Upper lobe of left lung (tissue), 6 donors: ENCODE data around the gene SHROOM4. TPM values are rescaled to one million over a fixed set of nuclear protein-coding genes. Genes with fewer than 3 reads are reported as not detected.
A peak's percentile ranks its signal among the peaks of the same experiment; 100 is the strongest.

Source experiments
- ATAC-seq, 2 donors: fragments of 200-7000 bp; cut with Tn5 transposase; one replicate each; pipeline ENCODE4 v1.9.1; 2022; ENCODE audit warnings: mild to moderate bottlenecking in 2 of 2, moderate library complexity in 2 of 2; ENCODE audit not compliant: low FRiP score in 2 of 2
- DNase-seq, 2 donors: peaks; one replicate each; pipeline ENCODE4 v3.0.0-alpha.2; 2019 to 2020
- H3K27ac ChIP-seq, 4 donors: fragments of 200-600 bp; sonication (generic); one replicate each; pipeline ENCODE4 v1.5.1; 2016 to 2019
- H3K27me3 ChIP-seq, 4 donors: fragments of 200-600 bp; sonication (generic); one replicate each; pipeline ENCODE4 v1.5.1; 2017 to 2019
- H3K36me3 ChIP-seq, 4 donors: fragments of 200-600 bp; sonication (generic); one replicate each; pipeline ENCODE4 v1.5.1; 2016 to 2019
- H3K4me1 ChIP-seq, 4 donors: fragments of 200-600 bp; sonication (generic); one replicate each; pipeline ENCODE4 v1.5.1; 2018 to 2019
- H3K4me3 ChIP-seq, 4 donors: fragments of 200-600 bp; sonication (generic); one replicate each; pipeline ENCODE4 v1.5.1; 2017 to 2019; ENCODE audit warnings: mild to moderate bottlenecking in 2 of 4, moderate library complexity in 1 of 4
- H3K9me3 ChIP-seq, 4 donors: fragments of 200-600 bp; sonication (generic); one replicate each; pipeline ENCODE4 v1.5.1; 2018 to 2019
- CTCF ChIP-seq, 6 experiments: fragments of 450-650 bp in 4 of 6; fragments of 200-600 bp in 2 of 6; sonication (generic) in 2 of 6; IDR thresholded peaks; one replicate each; pipeline ENCODE4 v1.5.1; 2016 to 2019; ENCODE audit warnings: antibody characterized with exemption in 6 of 6
- EP300 ChIP-seq, 4 donors: sonication (generic); formaldehyde crosslinking; IDR thresholded peaks; one replicate each; pipeline ENCODE4 v1.5.1; 2017; ENCODE audit warnings: antibody characterized with exemption in 4 of 4, control low read depth in 2 of 4
- POLR2A ChIP-seq, 4 donors: fragments of 450-650 bp; IDR thresholded peaks; one replicate each; pipeline ENCODE4 v1.5.1; 2016 to 2017; ENCODE audit warnings: antibody characterized with exemption in 4 of 4, mild to moderate bottlenecking in 2 of 4
- POLR2AphosphoS5 ChIP-seq, 2 donors: sonication (generic); formaldehyde crosslinking; IDR thresholded peaks; one replicate each; pipeline ENCODE4 v1.5.1; 2017; ENCODE audit warnings: antibody characterized with exemption in 2 of 2
- WGBS, 2 donors: methylation state at CpG; one replicate each; pipeline ENCODE4 v1.1.5; 2017 to 2018; 5-methylcytosine and 5-hydroxymethylcytosine counted together
- small RNA-seq, 4 donors: library from RNA; depleted of rRNA; stranded (forward); fragments of <200 nt; gene quantifications; one replicate each; pipeline ENCODE3, GENCODE V24; 2016
- total RNA-seq, 6 donors: library from RNA; depleted of rRNA in 4 of 6; stranded (reverse); fragments of >200 nt in 4 of 6; gene quantifications; one replicate each; pipeline versions ENCODE4 v1.1.0 to v1.2.1, GENCODE V29; 2016 to 2021
- donor health status: DM: no; HTN: no; CAD: no; lungs with moderate emphysema.
- donor health status: DM: no; HTN: yes; CAD: no; lungs with severe emphysema.

The SHROOM4 gene
- total RNA-seq, 6 donors from 2014 or later = 26.7 to 51.4 (median 35.3) TPM

- peak in 1 of 2 donors; percentile 29 for DNase-seq
- Histone ChIP-seq H3K9me3 (peaks cover 0 to 4% (median 0%) of the 10 kb centered on the region in 4 donors), H3K4me3 (no peak overlapping the region), H3K36me3 (no peaks in the 10 kb centered on the region), H3K4me1 (no peaks in the 10 kb centered on the region), H3K27ac (no peak overlapping the region), H3K27me3 (no peaks in the 10 kb centered on the region)
- WGBS, 2 donors = 7 to 8% methylated on average over 2 of the region's 2 CpGs
- ATAC-seq = peak in 1 of 2 donors; percentile 47
- TF ChIP-seq EP300 (IDR thresholded peaks at IDR 0.05) = no peak
- TF ChIP-seq POLR2AphosphoS5 (IDR thresholded peaks at IDR 0.05) = no peak
- no peak for TF ChIP-seq POLR2A (IDR thresholded peaks at IDR 0.05)
- TF ChIP-seq CTCF (IDR thresholded peaks at IDR 0.05) = peak; percentile 26 to 55 (median 50)
These were observed 234.0 kb downstream of the SHROOM4 start for GRCh38 chrX:50579955-50580354.

- no peaks in the 10 kb centered on the region for H3K36me3 ChIP-seq
- WGBS, 2 donors = 58 to 64% methylated on average over 1 of the region's 1 CpG
- no peaks in the 10 kb centered on the region for H3K4me1 ChIP-seq
- no peaks in the 10 kb centered on the region for H3K27me3 ChIP-seq
- no peak for TF ChIP-seq POLR2A (IDR thresholded peaks at IDR 0.05)
- TF ChIP-seq POLR2AphosphoS5 (IDR thresholded peaks at IDR 0.05) = no peak
- TF ChIP-seq EP300 (IDR thresholded peaks at IDR 0.05) = no peak
- no peak for TF ChIP-seq CTCF (IDR thresholded peaks at IDR 0.05)
- no peaks in the 10 kb centered on the region for H3K9me3 ChIP-seq
- ATAC-seq = no peak
- H3K4me3 ChIP-seq = no peak overlapping the region
- DNase-seq = no peak
- H3K27ac ChIP-seq = no peak overlapping the region
These were observed 236.7 kb downstream of the SHROOM4 start for GRCh38 chrX:50577326-50577725.

- no peaks in the 10 kb centered on the region for H3K4me1 ChIP-seq
- DNase-seq (no peak), ATAC-seq (no peak)
- no peaks in the 10 kb centered on the region for H3K9me3 ChIP-seq
- 32 to 44% methylated on average over 1 of the region's 1 CpG for WGBS, 2 donors
- H3K27me3 ChIP-seq = no peaks in the 10 kb centered on the region
- H3K27ac ChIP-seq = no peak overlapping the region
- no peak overlapping the region for H3K4me3 ChIP-seq
- TF ChIP-seq EP300 (IDR thresholded peaks at IDR 0.05) = no peak
- no peak for TF ChIP-seq POLR2A (IDR thresholded peaks at IDR 0.05)
- TF ChIP-seq POLR2AphosphoS5 (IDR thresholded peaks at IDR 0.05) = no peak
- TF ChIP-seq CTCF (IDR thresholded peaks at IDR 0.05) = no peak
- no peaks in the 10 kb centered on the region for H3K36me3 ChIP-seq
These were observed 246.4 kb downstream of the SHROOM4 start for GRCh38 chrX:50567636-50568035.

GRCh38 chrX:50565718-50566117 is 248.3 kb downstream of the SHROOM4 start:
- Histone ChIP-seq H3K27me3 (no peaks in the 10 kb centered on the region), H3K4me3 (no peak overlapping the region), H3K27ac (no peak overlapping the region), H3K9me3 (no peaks in the 10 kb centered on the region), H3K36me3 (no peaks in the 10 kb centered on the region), H3K4me1 (no peaks in the 10 kb centered on the region)
- TF ChIP-seq CTCF (IDR thresholded peaks at IDR 0.05) = no peak
- no peak for TF ChIP-seq POLR2AphosphoS5 (IDR thresholded peaks at IDR 0.05)
- no peak for TF ChIP-seq POLR2A (IDR thresholded peaks at IDR 0.05)
- TF ChIP-seq EP300 (IDR thresholded peaks at IDR 0.05) = no peak
- no peak for ATAC-seq
- 73 to 94% methylated on average over 2 to 4 of the region's 4 CpGs for WGBS, 2 donors
- DNase-seq = no peak

Small RNA genes within 50 kb of the gene (small RNA-seq; reads per million reads assigned to genes)
- gene RNU6-935P = 0 reads per million in 4 donors

Other genes starting within 250 kb of the SHROOM4 start
- not detected for gene BMP15, start 96.5 kb upstream of the SHROOM4 start, total RNA-seq